Measurements from ENCODE around the gene PROB1. TPM values are rescaled to one million over a fixed set of nuclear protein-coding genes. Genes with fewer than 3 reads are reported as not detected.

The PROB1 gene
- total RNA-seq, 1 donor from 2014 or later: 0.86 TPM

DNA sequence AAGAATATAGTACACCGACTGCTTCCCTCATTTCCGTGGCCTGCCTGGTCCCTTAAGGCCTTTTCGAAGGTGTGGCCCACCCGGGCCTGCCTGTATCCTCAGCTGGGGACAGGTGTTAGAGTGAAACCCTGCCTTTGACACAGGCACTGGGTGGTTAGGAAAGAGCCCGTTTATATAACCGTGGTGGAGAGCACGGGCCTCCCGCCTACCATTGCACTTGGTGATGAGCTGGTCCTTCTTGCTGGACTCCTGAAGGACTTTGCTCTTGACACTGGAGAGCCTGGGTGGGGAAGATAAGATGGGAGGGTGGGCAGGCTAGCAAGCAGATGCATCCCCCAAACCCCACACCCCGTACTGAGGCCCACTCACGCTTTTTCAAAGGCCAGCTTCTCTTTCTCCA, 6.6 kb upstream of the PROB1 start:
- H3K27ac ChIP-seq: no peak overlapping the region
- H3K4me1 ChIP-seq: peaks cover 19% of the 10 kb centered on the region
- ATAC-seq: no peak
- no peaks in the 10 kb centered on the region for H3K27me3 ChIP-seq (ENCODE audit: low read depth)
- no peak overlapping the region for H3K4me3 ChIP-seq
- no peaks in the 10 kb centered on the region for H3K9me3 ChIP-seq
- DNase-seq: no peak
- intact Hi-C loops (cut with DNase I): no loop called here
- TF ChIP-seq, protein P1, sequence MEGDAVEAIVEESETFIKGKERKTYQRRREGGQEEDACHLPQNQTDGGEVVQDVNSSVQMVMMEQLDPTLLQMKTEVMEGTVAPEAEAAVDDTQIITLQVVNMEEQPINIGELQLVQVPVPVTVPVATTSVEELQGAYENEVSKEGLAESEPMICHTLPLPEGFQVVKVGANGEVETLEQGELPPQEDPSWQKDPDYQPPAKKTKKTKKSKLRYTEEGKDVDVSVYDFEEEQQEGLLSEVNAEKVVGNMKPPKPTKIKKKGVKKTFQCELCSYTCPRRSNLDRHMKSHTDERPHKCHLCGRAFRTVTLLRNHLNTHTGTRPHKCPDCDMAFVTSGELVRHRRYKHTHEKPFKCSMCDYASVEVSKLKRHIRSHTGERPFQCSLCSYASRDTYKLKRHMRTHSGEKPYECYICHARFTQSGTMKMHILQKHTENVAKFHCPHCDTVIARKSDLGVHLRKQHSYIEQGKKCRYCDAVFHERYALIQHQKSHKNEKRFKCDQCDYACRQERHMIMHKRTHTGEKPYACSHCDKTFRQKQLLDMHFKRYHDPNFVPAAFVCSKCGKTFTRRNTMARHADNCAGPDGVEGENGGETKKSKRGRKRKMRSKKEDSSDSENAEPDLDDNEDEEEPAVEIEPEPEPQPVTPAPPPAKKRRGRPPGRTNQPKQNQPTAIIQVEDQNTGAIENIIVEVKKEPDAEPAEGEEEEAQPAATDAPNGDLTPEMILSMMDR (IDR thresholded peaks at IDR 0.05): no peak
- H3K36me3 ChIP-seq: no peaks in the 10 kb centered on the region

DNA sequence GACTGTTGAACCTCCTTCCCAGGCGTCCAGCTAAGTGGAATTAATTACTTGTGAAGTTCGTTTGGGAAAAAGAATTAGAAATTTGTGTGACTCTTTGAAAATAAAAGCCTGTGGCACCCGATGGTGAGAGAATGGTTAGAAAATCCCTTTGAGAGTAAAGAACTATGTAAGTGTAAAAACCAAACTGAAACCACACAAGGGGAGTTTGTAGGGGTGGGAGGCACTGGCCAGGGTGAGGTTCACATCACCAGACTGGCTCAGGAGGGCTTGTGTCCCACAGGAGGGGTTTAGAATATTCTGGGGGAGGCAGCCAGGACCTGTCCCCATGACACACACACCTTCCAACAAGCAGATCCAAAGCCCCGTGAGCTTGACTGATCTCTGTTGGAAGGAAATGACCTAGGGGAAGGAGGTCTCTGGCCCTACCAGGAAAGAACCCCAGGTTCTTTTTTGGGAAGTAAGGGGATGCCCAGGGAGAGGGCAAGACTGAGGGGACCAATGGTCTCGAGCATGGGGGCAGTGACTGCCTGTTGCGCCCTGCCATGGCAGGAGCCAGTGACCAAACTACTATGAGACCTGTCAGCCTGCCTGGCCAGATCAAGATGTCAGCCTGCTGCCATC, 4.7 kb upstream of the PROB1 start:
- ATAC-seq (no peak), DNase-seq (no peak)
- H3K4me1 ChIP-seq: peaks cover 25% of the 10 kb centered on the region
- intact Hi-C loops (cut with DNase I): no loop called here
- no peak overlapping the region for H3K4me3 ChIP-seq
- no peaks in the 10 kb centered on the region for H3K36me3 ChIP-seq
- H3K9me3 ChIP-seq: no peaks in the 10 kb centered on the region
- no peak overlapping the region for H3K27ac ChIP-seq
- TF ChIP-seq, protein P1 (IDR thresholded peaks at IDR 0.05): no peak
- H3K27me3 ChIP-seq (ENCODE audit: low read depth): peaks cover 10% of the 10 kb centered on the region

DNA sequence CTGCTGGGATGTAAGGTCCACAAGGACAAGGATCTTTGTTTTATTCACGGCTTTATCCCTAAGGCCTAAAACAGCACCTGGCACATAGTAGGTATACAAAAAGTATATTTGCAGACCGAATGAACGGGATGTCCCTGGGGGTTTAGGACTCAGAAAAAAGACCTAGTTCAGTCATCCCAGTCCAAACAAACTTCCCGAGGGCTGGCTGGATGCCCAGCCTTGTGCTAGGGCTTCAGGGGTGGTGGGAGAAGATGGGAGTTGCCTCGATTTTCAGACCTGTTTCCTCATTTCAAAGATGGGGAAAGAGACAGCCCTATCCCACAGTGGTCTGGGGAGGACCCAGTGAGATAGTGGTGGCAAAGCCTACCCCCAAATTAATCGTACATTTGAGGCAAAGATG, 3.0 kb upstream of the PROB1 start:
- peaks cover 27% of the 10 kb centered on the region for H3K27me3 ChIP-seq (ENCODE audit: low read depth)
- no peaks in the 10 kb centered on the region for H3K36me3 ChIP-seq
- H3K27ac ChIP-seq: no peak overlapping the region
- peaks cover 29% of the 10 kb centered on the region for H3K4me1 ChIP-seq
- TF ChIP-seq, protein P1 (IDR thresholded peaks at IDR 0.05): no peak
- DNase-seq (no peak), ATAC-seq (no peak)
- intact Hi-C loops (cut with DNase I): no loop called here
- H3K4me3 ChIP-seq: no peak overlapping the region
- H3K9me3 ChIP-seq: no peaks in the 10 kb centered on the region

DNA sequence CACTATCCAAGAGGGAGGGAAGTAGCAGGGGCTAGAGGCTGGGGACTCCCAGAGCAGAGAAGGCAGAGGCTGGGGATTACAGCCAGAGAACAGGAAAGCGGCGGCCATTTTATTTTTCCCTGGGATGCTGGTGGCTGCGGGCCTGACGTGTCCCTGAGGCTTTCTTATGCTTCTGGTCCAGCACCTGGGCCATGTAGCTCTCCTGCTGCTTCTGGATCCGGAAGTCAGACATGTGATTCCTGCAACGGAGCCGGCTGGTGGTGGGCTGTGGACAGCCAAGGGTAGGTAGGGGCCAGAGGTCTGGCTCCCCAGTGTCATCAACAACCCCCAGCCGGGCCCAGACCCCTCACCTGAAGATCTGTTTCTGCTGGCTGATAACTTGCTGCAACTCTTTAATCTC, 1.8 kb upstream of the PROB1 start:
- DNase-seq: no peak

DNA sequence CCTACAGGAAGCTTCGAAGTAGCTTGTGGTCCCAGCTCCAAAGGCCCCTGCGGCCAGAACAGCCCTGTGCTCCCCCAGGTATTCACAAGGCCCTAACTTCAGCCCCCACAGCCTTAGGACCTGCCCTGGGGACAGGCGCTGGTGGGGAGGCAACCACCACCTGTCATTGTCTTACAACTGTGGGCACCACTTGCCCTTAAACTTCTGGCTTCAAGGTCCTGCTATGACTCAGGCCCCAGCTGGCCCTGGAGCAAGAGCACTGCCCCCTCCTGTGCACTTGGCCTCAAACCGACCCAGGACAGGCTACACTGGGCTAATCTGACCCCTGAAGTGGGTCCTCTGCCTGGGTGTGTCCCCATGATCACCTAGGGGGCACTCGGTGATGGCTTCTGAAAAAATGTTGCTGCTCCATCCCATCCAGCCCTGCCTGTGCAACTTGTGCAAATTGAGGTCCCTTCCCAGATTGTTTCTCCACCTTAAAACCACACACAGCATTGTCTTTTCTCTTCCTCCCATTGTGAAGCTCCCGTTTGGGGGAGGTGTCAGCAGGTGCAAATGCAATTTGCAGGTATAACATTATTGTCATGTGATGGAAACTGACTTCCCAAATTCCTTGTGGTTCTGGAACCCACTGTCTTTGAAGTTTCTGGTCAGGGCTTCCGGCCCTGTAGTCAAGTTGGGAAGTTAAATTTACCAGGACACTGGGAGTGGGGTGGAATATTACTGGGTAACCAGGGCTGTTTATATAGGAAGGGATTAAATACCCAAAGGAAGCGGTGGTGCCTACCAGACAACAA, 1.1 kb upstream of the PROB1 start:
- H3K4me3 ChIP-seq: no peak overlapping the region
- no peaks in the 10 kb centered on the region for H3K9me3 ChIP-seq
- intact Hi-C loops (cut with DNase I): no loop called here
- TF ChIP-seq, protein P1 (IDR thresholded peaks at IDR 0.05): no peak
- no peak for ATAC-seq
- H3K4me1 ChIP-seq: peaks cover 35% of the 10 kb centered on the region
- H3K36me3 ChIP-seq: no peaks in the 10 kb centered on the region
- no peak overlapping the region for H3K27ac ChIP-seq
- peaks cover 31% of the 10 kb centered on the region for H3K27me3 ChIP-seq (ENCODE audit: low read depth)
- no peak for DNase-seq

More for the DNA sequence above, 1.8 kb upstream of the PROB1 start:
- no peak for ATAC-seq
- Histone ChIP-seq H3K4me3 (no peak overlapping the region), H3K27me3 (ENCODE audit: low read depth) (peaks cover 31% of the 10 kb centered on the region), H3K27ac (no peak overlapping the region), H3K4me1 (peaks cover 31% of the 10 kb centered on the region), H3K36me3 (no peaks in the 10 kb centered on the region), H3K9me3 (no peaks in the 10 kb centered on the region)
- intact Hi-C loops (cut with DNase I): no loop called here
- TF ChIP-seq, protein P1 (IDR thresholded peaks at IDR 0.05): no peak
